Astrocyte (in vitro differentiated cells and primary cell): Measurements from ENCODE around the gene ADGRB3.

ENCODE experiments used
- CTCF ChIP-seq: IDR thresholded peaks from 2 replicates; pipeline ENCODE4 v1.5.1; 2011; ENCODE audit warnings: low read depth, mild to moderate bottlenecking, inconsistent platforms, low read length, moderate library complexity; ENCODE audit not compliant: insufficient read depth
- EZH2 ChIP-seq: IDR thresholded peaks from 2 replicates; pipeline ENCODE4 v1.6.1; 2012; ENCODE audit warnings: mild to moderate bottlenecking, low read length, inconsistent platforms; ENCODE audit not compliant: insufficient read depth

DNA sequence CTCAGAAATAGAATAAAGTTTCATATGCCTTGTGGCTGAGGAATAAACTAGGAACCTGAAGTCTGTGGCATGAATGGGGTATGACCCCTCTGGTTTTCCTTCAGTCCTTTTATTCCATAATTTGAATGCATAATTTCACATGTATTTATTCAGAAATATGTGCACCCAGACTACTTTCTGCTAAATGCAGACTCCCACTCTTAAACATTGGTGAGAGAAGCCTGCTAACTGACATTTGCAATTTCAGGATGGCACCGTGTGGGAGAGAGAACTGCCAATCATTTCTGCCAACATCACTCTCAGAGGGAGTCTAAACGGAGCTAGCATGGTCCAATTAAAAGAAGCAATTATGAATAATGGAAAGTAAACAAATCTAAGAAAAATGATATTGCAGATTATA lies 141.3 kb downstream of the ADGRB3 start:
- TF ChIP-seq CTCF (no peak), EZH2 (no peak)
